RCC 7860 (cell line): ENCODE data around the gene FIZ1.

Source experiments
- DNase-seq: peaks from one replicate; pipeline ENCODE4 v3.0.0-alpha.2; 2015; ENCODE audit warnings: low spot score
- FAIRE-seq: peaks from 2 replicates; lab custom pipeline; 2012; peaks lifted over from hg19 to GRCh38; lab: Jason Lieb, UNC

The FIZ1 gene

DNA sequence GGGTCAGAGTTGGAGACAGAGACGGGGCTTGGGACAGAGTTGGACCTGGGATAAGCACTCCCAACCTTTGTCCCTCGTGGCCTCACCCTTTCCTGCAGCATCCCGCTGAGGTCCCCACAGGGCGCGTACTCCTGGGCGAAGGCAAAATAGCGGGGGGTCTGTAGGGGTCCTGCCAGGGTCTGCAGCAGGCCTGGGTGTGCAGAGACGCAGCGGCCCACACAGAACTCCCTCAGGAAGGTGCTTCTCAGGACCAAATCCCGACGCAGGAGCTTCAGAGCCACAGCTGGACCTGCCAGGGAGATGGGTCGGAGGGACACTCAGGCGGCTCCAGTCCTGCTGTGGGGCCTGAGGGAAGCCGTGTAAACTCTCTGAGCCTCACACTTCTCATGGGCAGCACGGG is 55.3 kb downstream of the FIZ1 start:
- DNase-seq (no peak), FAIRE-seq (no peak)

DNA sequence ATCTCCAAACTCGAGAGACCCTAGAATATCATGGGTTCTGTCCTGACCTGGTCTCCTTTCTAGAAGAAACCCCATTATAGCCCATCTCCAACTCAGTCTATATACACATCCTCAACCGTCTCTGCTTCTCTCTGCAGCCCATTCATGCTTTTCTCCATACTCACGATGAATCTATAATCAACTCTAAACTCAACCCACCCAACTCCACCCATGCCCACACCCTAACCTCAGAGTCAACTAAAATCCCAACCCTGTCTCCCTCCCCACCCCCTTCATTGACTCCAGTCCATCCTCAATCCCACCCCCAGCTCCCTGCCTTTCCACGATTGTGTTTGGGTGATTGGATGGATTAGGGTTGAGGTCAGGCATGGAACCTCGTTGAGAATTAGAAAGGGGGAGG is 55.8 kb downstream of the FIZ1 start:
- FAIRE-seq, result no peak

DNA sequence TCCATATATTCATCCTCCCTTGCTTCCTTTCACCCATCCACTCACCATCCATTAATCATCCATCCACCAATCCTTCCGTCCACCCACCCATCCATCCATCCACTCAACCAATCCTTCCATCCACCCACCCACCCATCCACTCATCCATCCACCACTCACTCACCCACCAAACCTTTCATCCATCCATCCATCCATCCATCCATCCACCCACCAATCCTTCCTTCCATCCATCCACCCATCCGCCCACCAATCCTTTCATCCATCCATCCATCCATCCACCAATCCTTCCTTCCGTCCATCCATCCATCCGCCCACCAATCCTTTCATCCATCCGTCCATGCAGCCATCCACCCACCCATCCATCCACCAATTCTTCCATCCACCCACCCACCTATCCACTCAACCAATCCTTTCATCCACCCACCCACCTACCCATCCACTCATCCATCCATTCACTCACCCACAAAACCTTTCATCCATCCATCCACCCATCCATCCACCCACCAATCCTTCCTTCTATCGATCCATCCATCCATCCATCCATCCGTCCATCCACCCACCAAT is 56.9 kb downstream of the FIZ1 start:
- DNase-seq (no peak), FAIRE-seq (no peak)

More for the DNA sequence above, 55.8 kb downstream of the FIZ1 start:
- DNase-seq, result no peak
